Chondrocyte (in vitro differentiated cells): ENCODE results near the gene FBXO30. TPM values are rescaled to one million over a fixed set of nuclear protein-coding genes. Genes with fewer than 3 reads are reported as not detected.

ENCODE experiments used
- DNase-seq: peaks from one replicate; pipeline ENCODE4 v3.0.0; 2021; ENCODE audit warnings: mixed read lengths, low spot score
- H3K27ac Mint-ChIP-seq: one replicate; pipeline ENCODE4 v1.8.0; 2021; ENCODE audit warnings: mild to moderate bottlenecking, moderate library complexity, mixed read lengths; ENCODE audit not compliant: unreplicated experiment
- H3K27me3 Mint-ChIP-seq: 2 replicates; pipeline ENCODE4 v1.8.0; 2021; ENCODE audit warnings: low read depth, mixed read lengths
- H3K36me3 Mint-ChIP-seq: 2 replicates; pipeline ENCODE4 v1.8.0; 2021; ENCODE audit warnings: low read depth, mixed read lengths
- H3K4me1 Mint-ChIP-seq: 2 replicates; pipeline ENCODE4 v1.8.0; 2021; ENCODE audit warnings: low read depth, mild to moderate bottlenecking, mixed read lengths
- H3K4me3 Mint-ChIP-seq: one replicate; pipeline ENCODE4 v1.8.0; 2021; ENCODE audit warnings: mild to moderate bottlenecking, moderate library complexity, mixed read lengths; ENCODE audit not compliant: unreplicated experiment
- H3K9me3 Mint-ChIP-seq: 2 replicates; pipeline ENCODE4 v1.8.0; 2021; ENCODE audit warnings: low read depth, mixed read lengths
- total RNA-seq: library from RNA; stranded (reverse); gene quantifications from 3 replicates; pipeline ENCODE4 v1.2.1, GENCODE V29; 2021
- TF ChIP-seq, protein P1 (sequence below): fragments of 200-600 bp; sonication (generic); IDR thresholded peaks from 2 replicates; pipeline ENCODE4 v1.5.0; 2021; ENCODE audit warnings: antibody characterized with exemption, mild to moderate bottlenecking, moderate library complexity

The FBXO30 gene
- total RNA-seq, 1 donor from 2014 or later, result 11.0 TPM

GRCh38 chr6:145787688-145788087, 26.9 kb downstream of the FBXO30 start:
- Mint-ChIP-seq H3K4me1 (no peaks in the 10 kb centered on the region), H3K36me3 (peaks cover 29% of the 10 kb centered on the region), H3K9me3 (peaks cover 20% of the 10 kb centered on the region), H3K27me3 (no peaks in the 10 kb centered on the region), H3K4me3 (no peak overlapping the region), H3K27ac (no peak overlapping the region)
- DNase-seq, result no peak
- TF ChIP-seq, protein P1, sequence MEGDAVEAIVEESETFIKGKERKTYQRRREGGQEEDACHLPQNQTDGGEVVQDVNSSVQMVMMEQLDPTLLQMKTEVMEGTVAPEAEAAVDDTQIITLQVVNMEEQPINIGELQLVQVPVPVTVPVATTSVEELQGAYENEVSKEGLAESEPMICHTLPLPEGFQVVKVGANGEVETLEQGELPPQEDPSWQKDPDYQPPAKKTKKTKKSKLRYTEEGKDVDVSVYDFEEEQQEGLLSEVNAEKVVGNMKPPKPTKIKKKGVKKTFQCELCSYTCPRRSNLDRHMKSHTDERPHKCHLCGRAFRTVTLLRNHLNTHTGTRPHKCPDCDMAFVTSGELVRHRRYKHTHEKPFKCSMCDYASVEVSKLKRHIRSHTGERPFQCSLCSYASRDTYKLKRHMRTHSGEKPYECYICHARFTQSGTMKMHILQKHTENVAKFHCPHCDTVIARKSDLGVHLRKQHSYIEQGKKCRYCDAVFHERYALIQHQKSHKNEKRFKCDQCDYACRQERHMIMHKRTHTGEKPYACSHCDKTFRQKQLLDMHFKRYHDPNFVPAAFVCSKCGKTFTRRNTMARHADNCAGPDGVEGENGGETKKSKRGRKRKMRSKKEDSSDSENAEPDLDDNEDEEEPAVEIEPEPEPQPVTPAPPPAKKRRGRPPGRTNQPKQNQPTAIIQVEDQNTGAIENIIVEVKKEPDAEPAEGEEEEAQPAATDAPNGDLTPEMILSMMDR, result no peak

- Mint-ChIP-seq H3K4me1 (no peaks in the 10 kb centered on the region), H3K9me3 (peaks cover 24% of the 10 kb centered on the region), H3K4me3 (no peak overlapping the region), H3K36me3 (peaks cover 24% of the 10 kb centered on the region), H3K27me3 (no peaks in the 10 kb centered on the region), H3K27ac (no peak overlapping the region)
- TF ChIP-seq, protein P1, result no peak
- DNase-seq, result no peak
Observed at GRCh38 chr6:145784683-145785082, 29.9 kb downstream of the FBXO30 start.

DNA sequence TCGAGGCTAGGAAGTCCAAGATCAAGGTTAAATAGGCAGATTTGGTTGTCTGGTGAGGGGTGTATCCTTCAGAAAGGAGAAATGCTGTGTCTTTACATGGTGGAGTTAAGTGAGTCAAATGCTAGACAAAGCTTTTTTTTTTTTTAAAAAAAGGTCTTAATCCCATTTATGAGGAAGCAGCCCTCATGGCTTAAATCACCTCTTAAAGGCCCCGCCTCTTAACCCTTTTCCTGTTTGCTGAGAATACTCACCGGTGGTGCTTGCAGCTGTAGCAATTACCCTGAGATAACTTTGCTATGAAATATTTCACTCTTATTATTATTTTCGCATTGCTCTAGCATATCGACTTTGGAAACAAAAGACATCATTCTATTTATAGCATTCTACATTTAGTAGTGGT, 30.8 kb downstream of the FBXO30 start:
- H3K36me3 Mint-ChIP-seq, result peaks cover 22% of the 10 kb centered on the region

GRCh38 chr6:145772846-145773245, 41.7 kb downstream of the FBXO30 start:
- no peaks in the 10 kb centered on the region for H3K27me3 Mint-ChIP-seq
- H3K27ac Mint-ChIP-seq, result no peak overlapping the region
- H3K4me3 Mint-ChIP-seq, result no peak overlapping the region
- DNase-seq, result no peak
- H3K4me1 Mint-ChIP-seq, result no peaks in the 10 kb centered on the region
- TF ChIP-seq, protein P1, result no peak
- H3K9me3 Mint-ChIP-seq, result peaks cover 32% of the 10 kb centered on the region
- H3K36me3 Mint-ChIP-seq, result peaks cover 8% of the 10 kb centered on the region

More for the DNA sequence above, 30.8 kb downstream of the FBXO30 start:
- Mint-ChIP-seq H3K4me1 (no peaks in the 10 kb centered on the region), H3K27ac (no peak overlapping the region), H3K27me3 (no peaks in the 10 kb centered on the region), H3K4me3 (no peak overlapping the region), H3K9me3 (peaks cover 20% of the 10 kb centered on the region)
- no peak for DNase-seq
- TF ChIP-seq, protein P1, result no peak

GRCh38 chr6:145765449-145765848, 49.1 kb downstream of the FBXO30 start:
- H3K4me1 Mint-ChIP-seq, result no peaks in the 10 kb centered on the region
- H3K27me3 Mint-ChIP-seq, result no peaks in the 10 kb centered on the region
- no peak overlapping the region for H3K27ac Mint-ChIP-seq
- peaks cover 3% of the 10 kb centered on the region for H3K9me3 Mint-ChIP-seq
- H3K36me3 Mint-ChIP-seq, result no peaks in the 10 kb centered on the region
- TF ChIP-seq, protein P1, result no peak
- no peak for DNase-seq
- no peak overlapping the region for H3K4me3 Mint-ChIP-seq
